GM21447 (cell line): ENCODE measurements around the gene RCOR1.

Experiments used
- ATAC-seq: cut with Tn5 transposase; IDR thresholded peaks from one replicate; pipeline ENCODE4 v1.9.1; 2021; ENCODE audit not compliant: unreplicated experiment

RCOR1 gene

DNA sequence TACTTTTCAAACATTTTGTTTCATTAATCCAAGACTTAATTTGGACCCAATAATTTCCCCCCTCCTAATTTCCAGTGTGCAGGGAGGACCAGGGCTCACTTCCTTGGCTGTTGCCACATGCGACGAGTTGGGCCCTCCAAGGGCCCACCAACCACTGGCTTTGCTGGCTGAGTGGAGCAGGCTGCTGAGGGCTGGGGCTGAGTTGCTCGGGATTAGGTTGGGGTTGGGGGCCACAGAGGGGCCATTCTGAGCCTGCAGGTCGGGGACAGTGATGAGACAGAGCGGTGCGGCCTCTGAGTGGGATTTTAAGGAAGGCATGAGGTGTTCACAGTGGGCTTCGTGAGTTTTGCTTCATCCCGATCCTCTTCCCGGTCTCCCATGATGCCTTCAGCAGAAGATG is 178.7 kb downstream of the RCOR1 start:
- no peak for ATAC-seq

DNA sequence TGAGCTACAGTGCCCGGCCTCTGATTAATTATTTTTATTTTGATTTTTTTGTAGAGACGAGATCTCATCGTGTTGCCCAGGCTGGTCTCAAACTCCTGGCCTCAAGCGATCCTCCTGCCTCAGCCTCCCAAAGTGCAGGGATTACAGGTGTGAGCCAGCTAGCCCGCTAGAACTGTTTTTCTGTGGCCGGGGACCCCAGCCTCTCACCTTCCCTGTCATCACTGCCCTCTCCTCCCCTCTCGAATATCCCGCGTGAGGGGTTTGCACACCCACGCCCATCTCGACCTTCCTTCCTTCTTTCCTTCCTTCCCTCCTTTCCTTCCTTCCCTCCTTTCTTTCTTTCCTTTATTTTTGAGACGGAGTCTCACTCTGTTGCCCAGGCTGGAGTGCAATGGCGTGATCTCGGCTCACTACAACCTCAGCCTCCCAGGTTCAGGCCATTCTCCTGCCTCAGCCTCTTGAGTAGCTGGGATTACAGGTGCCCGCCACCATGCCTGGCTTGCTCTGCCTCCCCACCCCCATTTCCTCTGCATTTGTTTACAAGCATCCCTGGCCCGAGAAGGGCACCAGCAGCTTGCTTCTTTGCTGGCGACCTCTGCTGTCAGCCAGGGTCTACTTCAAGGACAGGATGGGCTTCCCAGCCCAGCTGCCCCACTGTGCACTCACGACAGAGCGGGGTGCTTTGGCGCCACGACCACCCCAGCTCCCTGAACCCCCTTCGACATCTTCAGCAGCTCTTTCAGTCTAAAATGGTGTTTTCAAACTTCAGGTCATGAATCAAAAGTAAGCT is 180.5 kb downstream of the RCOR1 start:
- ATAC-seq, result no peak

- ATAC-seq, result peak; percentile 39
Measured at GRCh38 chr14:102774391-102775153, 182.1 kb downstream of the RCOR1 start.

- ATAC-seq, result no peak
Measured at GRCh38 chr14:102775855-102776760, 183.7 kb downstream of the RCOR1 start.

GRCh38 chr14:102776761-102777710 is 184.6 kb downstream of the RCOR1 start, which contains the start of gene TRAF3:
TSS of gene TRAF3 (plus strand) at chr14:102777449. CDS start at chr14:102870202, 92,753 bp downstream.
- ATAC-seq, result peak; percentile 35

DNA sequence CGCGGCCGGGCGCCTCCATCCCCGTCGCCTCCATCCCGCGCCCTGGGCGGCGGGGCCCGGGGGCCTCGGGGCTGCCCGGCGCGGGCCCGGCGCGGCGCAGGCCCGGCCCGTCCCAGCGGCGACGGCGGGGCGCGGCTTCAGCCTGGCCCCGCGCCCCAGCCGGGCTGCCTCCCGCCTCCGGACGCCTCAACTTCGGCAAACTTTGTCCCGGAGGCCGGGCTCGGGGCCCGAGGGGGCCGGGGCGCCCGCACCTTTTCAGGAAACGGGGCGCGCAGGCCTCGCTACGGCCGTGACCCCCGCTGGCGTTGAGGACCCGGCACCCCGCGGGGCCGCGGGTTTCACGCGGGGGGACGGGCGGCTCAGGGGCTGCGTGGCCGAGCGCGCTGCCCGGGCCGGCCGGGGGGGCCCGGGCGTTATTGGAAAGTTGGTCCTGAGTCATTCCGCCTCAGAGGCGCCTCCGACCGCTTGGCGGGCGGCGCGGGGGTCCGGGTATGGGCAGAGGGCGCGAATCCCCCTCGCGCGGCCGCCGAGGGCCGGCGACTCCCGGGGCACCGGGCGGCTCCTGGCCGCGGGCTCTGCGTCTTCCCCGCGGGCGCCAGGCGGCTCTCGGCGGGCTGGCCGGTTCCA is 185.4 kb downstream of the RCOR1 start:
- peak; percentile 4 for ATAC-seq

GRCh38 chr14:102778338-102779083 is 186.1 kb downstream of the RCOR1 start:
- ATAC-seq, result no peak

DNA sequence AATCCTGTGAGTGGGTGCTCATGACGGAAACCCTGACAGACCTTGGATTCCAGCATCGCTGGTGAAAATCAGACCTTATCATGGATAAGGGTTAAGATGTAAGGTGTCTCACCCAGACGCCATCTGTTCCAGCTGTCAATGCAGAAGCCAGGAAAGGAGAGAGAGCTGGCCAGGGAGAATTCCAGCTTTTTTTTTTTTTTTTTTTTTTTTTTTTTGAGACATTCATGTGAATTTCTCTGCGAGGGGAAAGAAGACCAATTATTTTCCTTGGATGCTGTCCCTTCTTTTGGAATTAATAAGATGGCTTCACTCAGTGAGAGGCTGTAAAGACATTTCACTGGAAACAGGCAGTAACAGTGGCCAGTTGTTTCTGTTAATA is 186.6 kb downstream of the RCOR1 start:
- ATAC-seq, result no peak

GRCh38 chr14:102779574-102780315 is 187.3 kb downstream of the RCOR1 start:
- no peak for ATAC-seq
